Mesenchymal stem cell (in vitro differentiated cells and primary cell): ENCODE data around the gene HABP2.

ENCODE experiments used
- DNase-seq: peaks from one replicate; pipeline ENCODE4 v3.0.0-alpha.2; 2013
- H2AFZ ChIP-seq: one replicate; pipeline ENCODE4 v1.6.1; 2013; ENCODE audit warnings: low read depth, mild to moderate bottlenecking, control low read depth, inconsistent platforms, low read length, moderate library complexity
- H2AK5ac ChIP-seq: 2 replicates; pipeline ENCODE4 v1.6.1; 2013; ENCODE audit warnings: low read length, moderate library complexity, mild to moderate bottlenecking, inconsistent platforms; ENCODE audit not compliant: severe bottlenecking
- H2BK120ac ChIP-seq: one replicate; pipeline ENCODE4 v1.6.1; 2013; ENCODE audit warnings: low read depth, mild to moderate bottlenecking, inconsistent platforms, low read length, moderate library complexity
- H2BK12ac ChIP-seq, 2 experiments: one replicate each; pipeline ENCODE4 v1.6.1; 2013; ENCODE audit warnings: inconsistent platforms in 2 of 2, low read length in 2 of 2, mild to moderate bottlenecking in 2 of 2, moderate library complexity in 2 of 2, control low read depth in 1 of 2
- H2BK15ac ChIP-seq: one replicate; pipeline ENCODE4 v1.6.1; 2013; ENCODE audit warnings: mild to moderate bottlenecking, low read depth, inconsistent platforms; ENCODE audit not compliant: poor library complexity, severe bottlenecking
- H2BK5ac ChIP-seq: 2 replicates; pipeline ENCODE4 v1.6.1; 2013; ENCODE audit warnings: low read depth, mild to moderate bottlenecking, low read length, control low read depth, inconsistent platforms; ENCODE audit not compliant: poor library complexity, severe bottlenecking
- H3K14ac ChIP-seq, 2 experiments: one replicate each; pipeline ENCODE4 v1.6.1; 2013; ENCODE audit warnings: inconsistent platforms in 2 of 2, low read length in 2 of 2, control low read depth in 1 of 2, mild to moderate bottlenecking in 1 of 2, moderate library complexity in 1 of 2
- H3K18ac ChIP-seq, 2 experiments: one replicate each; pipeline ENCODE4 v1.6.1; 2013; ENCODE audit warnings: inconsistent platforms in 2 of 2, low read length in 2 of 2, control low read depth in 1 of 2, low read depth in 1 of 2, mild to moderate bottlenecking in 1 of 2
- H3K23ac ChIP-seq, 2 experiments: one replicate each; pipeline ENCODE4 v1.6.1; 2013; ENCODE audit warnings: inconsistent platforms in 2 of 2, low read length in 2 of 2, mild to moderate bottlenecking in 2 of 2, moderate library complexity in 2 of 2, control low read depth in 1 of 2
- H3K27ac ChIP-seq: 2 replicates; pipeline ENCODE4 v1.5.1; 2013; ENCODE audit warnings: mild to moderate bottlenecking, moderate library complexity, low read length, control low read depth, inconsistent platforms; ENCODE audit not compliant: poor library complexity, severe bottlenecking
- H3K27me3 ChIP-seq, 2 experiments: 2 replicates each; pipeline versions ENCODE4 v1.6.1 to v1.7.0; 2013; ENCODE audit warnings: low read length in 2 of 2, mild to moderate bottlenecking in 2 of 2, moderate library complexity in 2 of 2, control low read depth in 1 of 2, inconsistent platforms in 1 of 2; ENCODE audit not compliant: control insufficient read depth in 1 of 2, insufficient read depth in 1 of 2
- H3K36me3 ChIP-seq, 2 experiments: 2 replicates each; pipeline versions ENCODE4 v1.6.1 to v1.7.0; 2013; ENCODE audit warnings: low read length in 2 of 2, control low read depth in 1 of 2, inconsistent platforms in 1 of 2, low read depth in 1 of 2, mild to moderate bottlenecking in 1 of 2; ENCODE audit not compliant: insufficient read depth in 2 of 2, control insufficient read depth in 1 of 2
- H3K4ac ChIP-seq, 2 experiments: one replicate each; pipeline ENCODE4 v1.6.1; 2013; ENCODE audit warnings: inconsistent platforms in 2 of 2, low read length in 2 of 2, mild to moderate bottlenecking in 2 of 2, moderate library complexity in 2 of 2, control low read depth in 1 of 2, low read depth in 1 of 2
- H3K4me1 ChIP-seq: 2 replicates; pipeline ENCODE4 v1.6.1; 2013; ENCODE audit warnings: low read depth, low read length, control low read depth; ENCODE audit not compliant: control insufficient read depth, insufficient read depth
- H3K4me2 ChIP-seq: 2 replicates; pipeline ENCODE4 v1.6.1; 2013; ENCODE audit warnings: low read length, mild to moderate bottlenecking, inconsistent platforms; ENCODE audit not compliant: poor library complexity, severe bottlenecking
- H3K4me3 ChIP-seq, 2 experiments: 2 replicates each; pipeline versions ENCODE4 v1.5.1 to v1.7.0; 2013; ENCODE audit warnings: low read length in 2 of 2, mild to moderate bottlenecking in 2 of 2, control low read depth in 1 of 2, low read depth in 1 of 2; ENCODE audit not compliant: insufficient read depth in 1 of 2
- H3K79me1 ChIP-seq: replicated peaks from 2 replicates; pipeline ENCODE4 v1.6.1; 2013; ENCODE audit warnings: mild to moderate bottlenecking, control low read depth, low read length, inconsistent platforms; ENCODE audit not compliant: poor library complexity, severe bottlenecking
- H3K9ac ChIP-seq: 2 replicates; pipeline ENCODE4 v1.7.0; 2013; ENCODE audit warnings: mild to moderate bottlenecking, low read length, moderate library complexity
- H3K9me3 ChIP-seq: 2 replicates; pipeline ENCODE4 v1.7.0; 2013; ENCODE audit warnings: mild to moderate bottlenecking, low read length; ENCODE audit not compliant: control insufficient read depth
- H4K8ac ChIP-seq: one replicate; pipeline ENCODE4 v1.6.1; 2013; ENCODE audit warnings: inconsistent platforms, mild to moderate bottlenecking, low read length, moderate library complexity
- H4K91ac ChIP-seq: one replicate; pipeline ENCODE4 v1.6.1; 2013; ENCODE audit warnings: mild to moderate bottlenecking, low read length, inconsistent platforms
- WGBS: methylation state at CpG from one replicate; pipeline ENCODE4 v1.1.7; 2013; ENCODE audit warnings: mixed read lengths; 5-methylcytosine and 5-hydroxymethylcytosine counted together

Gene HABP2

DNA sequence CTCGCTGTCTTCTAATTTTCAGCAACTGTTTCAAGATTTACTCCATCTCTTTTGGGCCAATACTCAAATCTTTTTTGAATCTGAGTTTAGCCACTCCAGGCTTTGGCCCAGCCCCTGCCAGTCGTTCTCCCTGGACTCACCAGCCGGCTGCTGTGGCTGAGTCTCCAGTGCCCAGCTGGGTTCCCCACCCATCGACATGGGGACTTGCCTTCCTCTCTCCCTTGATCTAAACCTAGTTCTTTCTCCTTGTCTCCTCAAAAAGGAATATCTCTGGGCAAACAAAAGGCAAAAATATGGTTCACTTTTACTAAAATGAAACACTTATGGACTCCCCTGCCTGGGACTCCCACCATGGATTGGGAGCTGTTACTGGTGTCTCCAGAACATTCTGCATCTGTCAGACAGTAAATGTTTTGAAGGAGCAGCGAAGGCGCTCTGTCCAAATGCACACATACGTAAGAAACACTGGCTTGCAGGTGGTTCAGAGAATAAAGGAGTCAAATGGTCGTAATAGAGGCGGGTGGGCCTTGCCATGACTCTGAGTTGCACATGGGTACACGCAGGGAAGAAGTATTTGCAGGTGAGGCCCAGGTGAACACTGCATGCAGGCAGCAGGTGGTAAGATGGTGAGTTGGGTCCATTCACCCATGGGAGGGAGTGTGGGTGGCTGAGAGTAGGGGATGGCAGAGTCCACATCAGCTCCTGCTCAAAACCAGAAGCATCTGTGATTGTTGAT is 35.5 kb upstream of the HABP2 start:
- no peaks in the 10 kb centered on the region for H3K36me3 ChIP-seq
- no peak overlapping the region for H3K27ac ChIP-seq
- no peak overlapping the region for H2BK120ac ChIP-seq
- no peak overlapping the region for H3K23ac ChIP-seq
- no peak overlapping the region for H2AFZ ChIP-seq
- DNase-seq = no peak
- no peaks in the 10 kb centered on the region for H3K79me1 ChIP-seq
- no peak overlapping the region for H4K91ac ChIP-seq
- peaks cover 5% of the 10 kb centered on the region for H3K9me3 ChIP-seq
- no peaks in the 10 kb centered on the region for H3K4me1 ChIP-seq
- no peak overlapping the region for H3K4ac ChIP-seq
- H2BK12ac ChIP-seq = no peak overlapping the region
- no peak overlapping the region for H2BK15ac ChIP-seq
- H2AK5ac ChIP-seq = no peak overlapping the region
- no peak overlapping the region for H3K14ac ChIP-seq
- no peak overlapping the region for H4K8ac ChIP-seq
- H3K9ac ChIP-seq = no peak overlapping the region
- H2BK5ac ChIP-seq = no peak overlapping the region
- H3K18ac ChIP-seq = no peak overlapping the region
- H3K4me2 ChIP-seq = no peak overlapping the region
- 88% methylated on average over 9 of the region's 10 CpGs for WGBS
- no peaks in the 10 kb centered on the region for H3K27me3 ChIP-seq
- no peak overlapping the region for H3K4me3 ChIP-seq

DNA sequence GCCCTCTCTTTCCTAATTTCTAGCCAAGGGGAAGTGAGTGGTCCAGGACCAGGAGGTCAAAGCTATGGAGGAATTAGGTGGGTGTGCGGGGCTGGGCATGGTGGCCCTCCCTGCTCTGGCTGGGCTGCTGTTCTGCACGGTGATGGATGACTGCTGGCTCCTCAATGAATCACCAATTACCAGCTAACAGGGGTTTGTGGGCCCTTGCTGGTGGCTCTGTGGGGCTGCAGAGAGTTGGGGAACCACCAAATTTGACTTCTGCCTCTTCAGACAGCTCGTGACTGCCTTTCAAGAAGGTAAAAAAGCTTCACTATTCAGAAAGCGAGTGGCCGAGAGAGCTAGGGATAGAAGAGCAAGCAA is 35.0 kb upstream of the HABP2 start:
- Histone ChIP-seq H3K79me1 (no peaks in the 10 kb centered on the region), H3K27ac (no peak overlapping the region), H2AK5ac (no peak overlapping the region), H3K36me3 (no peaks in the 10 kb centered on the region), H2AFZ (no peak overlapping the region), H2BK12ac (no peak overlapping the region), H2BK5ac (no peak overlapping the region), H3K4me2 (no peak overlapping the region), H4K8ac (no peak overlapping the region), H3K9ac (no peak overlapping the region), H3K14ac (no peak overlapping the region), H3K23ac (no peak overlapping the region), H3K27me3 (no peaks in the 10 kb centered on the region), H2BK120ac (no peak overlapping the region), H2BK15ac (no peak overlapping the region), H3K4ac (no peak overlapping the region), H3K9me3 (peaks cover 2% of the 10 kb centered on the region), H3K4me3 (no peak overlapping the region), H3K18ac (no peak overlapping the region), H3K4me1 (no peaks in the 10 kb centered on the region), H4K91ac (no peak overlapping the region)
- DNase-seq = no peak
- 72% methylated on average over 5 of the region's 5 CpGs for WGBS

DNA sequence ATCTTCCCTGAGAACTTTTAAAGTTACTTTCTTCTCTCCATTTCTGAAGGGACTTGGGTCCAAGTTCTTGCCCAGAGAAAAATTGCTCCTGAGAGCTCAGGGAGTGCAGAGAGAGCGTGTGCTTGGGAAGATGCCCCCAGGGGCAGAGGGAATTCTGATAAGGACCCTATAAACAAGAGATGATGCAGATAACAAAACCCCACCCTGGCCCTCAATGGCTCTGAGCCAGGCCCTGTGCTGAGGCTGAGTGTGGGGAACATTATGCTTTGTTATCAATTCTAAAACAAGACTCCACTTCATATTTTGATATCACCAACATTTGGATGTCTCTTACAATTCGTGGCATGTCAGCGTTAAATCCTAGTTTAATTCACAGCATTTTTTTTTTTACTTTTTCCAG is 34.4 kb upstream of the HABP2 start:
- H2BK5ac ChIP-seq = no peak overlapping the region
- H2BK15ac ChIP-seq = no peak overlapping the region
- no peak overlapping the region for H3K4ac ChIP-seq
- H2AFZ ChIP-seq = no peak overlapping the region
- H2BK120ac ChIP-seq = no peak overlapping the region
- DNase-seq = no peak
- no peak overlapping the region for H3K4me3 ChIP-seq
- no peak overlapping the region for H4K91ac ChIP-seq
- H3K23ac ChIP-seq = no peak overlapping the region
- H4K8ac ChIP-seq = no peak overlapping the region
- no CpG with 5 or more reads among the region's 3 CpGs for WGBS
- H3K36me3 ChIP-seq = no peaks in the 10 kb centered on the region
- no peak overlapping the region for H3K14ac ChIP-seq
- H3K79me1 ChIP-seq = no peaks in the 10 kb centered on the region
- no peaks in the 10 kb centered on the region for H3K9me3 ChIP-seq
- H3K9ac ChIP-seq = no peak overlapping the region
- H3K27me3 ChIP-seq = no peaks in the 10 kb centered on the region
- no peak overlapping the region for H3K27ac ChIP-seq
- no peak overlapping the region for H3K4me2 ChIP-seq
- H2AK5ac ChIP-seq = no peak overlapping the region
- H3K4me1 ChIP-seq = no peaks in the 10 kb centered on the region
- H2BK12ac ChIP-seq = no peak overlapping the region
- no peak overlapping the region for H3K18ac ChIP-seq

DNA sequence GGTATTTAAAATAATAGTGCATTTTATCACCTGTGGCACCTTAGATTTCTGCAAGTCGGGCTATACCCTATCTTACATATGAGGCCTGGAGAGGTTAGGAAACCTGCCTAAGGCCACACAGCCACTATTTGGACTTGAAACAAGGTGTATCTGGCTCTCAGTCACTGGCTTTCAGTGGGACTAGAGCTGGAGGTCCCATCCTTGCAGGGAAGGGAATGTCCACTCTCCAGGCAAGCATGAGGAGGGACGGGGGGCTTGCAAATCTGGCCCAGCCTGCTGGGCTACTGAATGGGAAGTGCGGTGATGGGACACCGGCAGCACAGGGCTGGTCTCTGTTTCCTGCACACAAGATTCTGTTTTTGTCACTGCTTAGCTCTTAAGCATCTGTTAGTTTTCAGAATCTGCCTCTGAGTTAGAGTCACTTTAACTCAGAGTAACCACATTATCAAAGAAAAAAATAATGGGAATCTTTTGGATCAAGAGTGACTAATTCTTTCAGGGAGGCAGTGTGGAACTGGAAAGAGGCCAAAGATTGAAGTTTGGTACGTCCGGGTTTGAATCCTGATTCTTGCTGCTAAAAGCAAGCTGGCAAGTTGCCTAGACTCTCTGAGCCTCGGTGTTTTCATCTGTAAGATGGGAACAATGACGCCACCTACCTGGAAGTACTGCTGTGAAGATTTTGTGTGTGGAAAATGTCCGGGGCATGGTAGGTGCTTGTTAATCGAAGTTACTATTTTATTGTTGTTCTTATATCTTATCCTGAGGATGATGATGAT is 33.8 kb upstream of the HABP2 start:
- H3K9ac ChIP-seq = no peak overlapping the region
- no peak overlapping the region for H2BK120ac ChIP-seq
- no peaks in the 10 kb centered on the region for H3K27me3 ChIP-seq
- no peaks in the 10 kb centered on the region for H3K9me3 ChIP-seq
- no peak overlapping the region for H2AK5ac ChIP-seq
- no peak overlapping the region for H2BK5ac ChIP-seq
- no peak overlapping the region for H2BK15ac ChIP-seq
- WGBS = 85% methylated on average over 10 of the region's 10 CpGs
- no peak overlapping the region for H4K8ac ChIP-seq
- H3K4me1 ChIP-seq = no peaks in the 10 kb centered on the region
- H4K91ac ChIP-seq = no peak overlapping the region
- no peak overlapping the region for H3K27ac ChIP-seq
- DNase-seq = no peak
- H3K36me3 ChIP-seq = no peaks in the 10 kb centered on the region
- H2AFZ ChIP-seq = no peak overlapping the region
- H3K4me3 ChIP-seq = no peak overlapping the region
- H3K23ac ChIP-seq = no peak overlapping the region
- H3K79me1 ChIP-seq = no peaks in the 10 kb centered on the region
- H3K4me2 ChIP-seq = no peak overlapping the region
- no peak overlapping the region for H2BK12ac ChIP-seq
- no peak overlapping the region for H3K14ac ChIP-seq
- no peak overlapping the region for H3K4ac ChIP-seq
- H3K18ac ChIP-seq = no peak overlapping the region
